Activated gamma-delta T cell (primary cell): Measurements from ENCODE around the gene ARHGAP24.
"Not testable (repeated sequence)": the region's sequence is repeated elsewhere in the genome, so short reads cannot be mapped to it uniquely, and the experiment has no call there.

Source experiments
- DNase-seq: peaks from one replicate; lab custom pipeline; 2025; lab: John Stamatoyannopoulos, UW

ARHGAP24 gene

DNA sequence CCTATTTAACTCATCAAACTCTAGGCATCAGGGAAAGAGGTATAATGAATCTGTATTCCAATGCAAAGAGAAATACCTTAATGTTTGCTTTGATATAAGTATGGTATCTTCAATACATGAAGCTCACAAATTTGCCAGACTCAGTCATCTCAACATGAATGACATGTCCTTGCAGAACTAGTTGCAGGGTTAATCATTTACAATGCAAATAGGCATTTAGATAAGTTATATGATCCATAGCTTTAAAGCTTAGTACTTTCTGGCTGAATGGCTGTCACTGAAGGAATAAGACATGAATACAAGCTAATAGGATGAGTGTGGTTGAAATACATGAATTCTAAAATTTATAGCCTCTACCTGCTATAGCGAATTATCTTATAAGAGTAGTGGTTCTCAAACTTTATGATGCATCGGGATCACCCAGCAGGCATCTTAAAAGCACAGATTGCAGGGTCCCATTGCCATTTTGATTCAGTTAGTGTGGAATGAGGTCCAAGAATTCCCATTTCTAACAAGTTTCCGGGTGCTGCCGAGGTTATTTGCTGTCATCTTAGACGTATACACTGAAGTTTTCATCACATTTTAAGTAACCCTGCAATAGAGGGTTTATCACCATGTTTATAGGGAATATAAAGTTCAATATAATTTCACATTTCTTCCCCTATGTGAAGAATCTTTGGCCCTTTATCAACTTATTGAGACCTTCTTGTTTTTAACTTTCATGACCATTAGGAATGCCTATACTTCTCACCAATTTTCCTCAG lies 439.2 kb downstream of the ARHGAP24 start:
- DNase-seq, result no peak

GRCh38 chr4:85915570-85915969 lies 440.6 kb downstream of the ARHGAP24 start:
- DNase-seq, result not testable (repeated sequence)

DNA sequence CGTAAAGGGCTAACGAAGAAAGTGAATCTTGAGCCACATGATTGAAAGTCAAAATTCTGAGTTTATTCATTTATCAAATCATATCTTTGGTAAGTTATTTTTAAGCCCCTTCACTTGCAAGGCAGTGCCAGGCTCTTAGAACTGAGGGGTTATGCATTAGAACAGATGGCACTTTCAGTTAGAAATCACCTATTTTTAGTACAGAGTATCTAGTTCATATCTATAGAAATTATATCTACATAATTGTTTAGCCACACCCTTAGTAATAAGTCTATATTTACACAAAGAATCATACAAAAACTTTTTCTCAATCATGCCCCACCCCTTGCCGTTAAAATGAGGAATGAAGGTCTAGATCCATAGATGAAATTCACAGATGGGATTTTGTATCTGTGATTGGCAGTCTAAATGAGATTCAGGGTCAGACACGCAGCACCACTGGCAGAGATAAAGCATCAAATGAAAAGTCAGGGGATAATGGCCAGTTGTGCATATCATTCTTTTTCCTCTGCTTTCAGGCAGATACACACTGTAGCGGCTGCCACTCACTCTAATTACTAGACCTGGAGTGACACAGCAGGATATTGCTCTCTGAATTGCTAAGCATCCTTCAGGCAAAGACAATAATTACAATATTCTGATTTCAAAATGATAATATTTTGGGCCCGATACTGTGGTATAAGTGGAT lies 444.4 kb downstream of the ARHGAP24 start:
- DNase-seq, result no peak

DNA sequence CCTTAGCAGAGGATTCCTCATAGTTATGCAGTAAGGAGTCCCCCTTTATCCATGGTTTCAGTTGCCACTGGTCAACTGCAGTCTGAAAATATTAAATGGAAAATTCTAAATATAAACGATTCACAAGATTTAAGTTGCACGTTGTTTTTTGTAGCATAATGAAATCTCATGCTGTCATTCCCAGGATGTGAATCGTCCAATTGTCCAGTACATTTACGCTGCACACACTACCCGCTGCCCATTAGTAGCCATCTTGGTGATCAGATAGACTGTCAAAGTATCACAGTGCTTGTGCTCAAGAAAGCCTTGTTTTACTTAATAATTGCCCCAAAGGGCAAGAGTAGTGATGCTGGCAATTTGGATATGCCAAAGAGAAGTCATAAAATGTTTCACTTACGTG lies 450.1 kb downstream of the ARHGAP24 start:
- DNase-seq, result no peak

DNA sequence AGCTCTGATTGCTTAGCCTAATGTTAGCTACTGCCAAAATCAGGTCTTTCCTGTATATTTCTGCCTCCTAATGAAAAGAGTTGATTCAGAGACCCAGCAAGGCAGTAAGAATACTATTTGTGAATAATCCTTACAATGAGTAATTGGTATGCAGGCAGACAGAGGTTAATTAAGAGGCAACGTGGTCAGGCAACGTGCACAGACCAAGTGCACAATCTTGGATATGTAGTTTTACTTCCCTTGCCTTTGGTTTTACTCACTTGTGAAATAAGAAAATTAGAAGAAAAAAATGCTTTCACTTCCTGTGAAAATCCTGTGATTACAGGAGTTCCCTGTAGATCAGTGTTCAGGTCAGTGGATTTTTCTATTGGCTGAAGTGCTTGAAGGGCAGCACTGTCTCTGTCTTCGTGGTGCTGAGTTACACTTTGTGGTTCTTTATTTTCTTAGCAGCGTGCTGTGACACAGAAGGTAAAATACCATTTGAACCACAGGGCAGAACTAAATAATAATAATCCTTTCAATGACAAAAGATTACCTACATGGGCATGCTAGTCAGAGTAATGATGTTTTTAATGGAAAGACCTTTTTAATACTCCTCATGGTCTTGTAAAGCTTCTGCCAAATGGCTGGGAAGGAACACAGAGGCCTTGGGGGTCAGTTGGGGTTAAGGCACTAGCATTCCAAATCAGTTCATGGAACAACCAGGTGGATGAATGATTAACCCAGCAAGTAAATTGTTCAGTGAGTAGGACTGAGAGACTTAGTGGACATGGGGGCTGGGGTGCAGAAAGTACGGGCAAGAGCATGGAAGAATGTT lies 454.0 kb downstream of the ARHGAP24 start:
- no peak for DNase-seq

DNA sequence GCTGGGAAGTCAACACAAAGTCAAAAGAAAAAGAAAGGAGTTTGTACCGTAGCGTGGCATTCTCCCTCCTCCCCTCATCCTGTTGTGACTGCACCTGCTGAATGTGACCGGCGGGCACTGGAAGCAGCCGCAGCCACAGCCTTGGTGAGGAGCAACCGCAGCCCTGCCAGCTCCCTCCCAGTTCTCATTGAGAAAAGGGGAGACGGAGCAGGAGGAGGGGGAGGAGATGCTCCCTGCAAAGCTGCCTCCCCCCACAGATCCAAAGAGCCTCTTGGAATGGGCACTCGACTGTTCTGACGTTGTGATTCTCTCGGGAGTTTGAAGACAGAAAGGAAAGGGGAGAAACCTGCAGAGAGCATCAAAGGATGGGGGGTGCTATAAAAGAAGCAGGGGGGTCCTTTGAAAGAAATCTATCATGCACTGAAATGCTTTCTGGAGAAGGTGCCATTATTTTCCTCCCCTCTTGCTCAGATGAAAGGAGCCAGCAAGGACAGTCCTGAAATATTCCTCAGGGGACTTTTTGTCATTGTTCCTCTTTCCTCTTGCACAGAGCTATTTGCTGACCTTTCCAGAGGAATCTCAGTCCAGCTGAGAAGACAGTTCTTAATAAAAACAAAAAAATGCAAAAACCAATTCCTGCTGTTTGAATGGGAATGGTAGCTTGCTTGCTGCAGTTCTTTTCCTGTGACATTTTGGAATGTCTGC lies 455.2 kb downstream of the ARHGAP24 start:
- no peak for DNase-seq

DNA sequence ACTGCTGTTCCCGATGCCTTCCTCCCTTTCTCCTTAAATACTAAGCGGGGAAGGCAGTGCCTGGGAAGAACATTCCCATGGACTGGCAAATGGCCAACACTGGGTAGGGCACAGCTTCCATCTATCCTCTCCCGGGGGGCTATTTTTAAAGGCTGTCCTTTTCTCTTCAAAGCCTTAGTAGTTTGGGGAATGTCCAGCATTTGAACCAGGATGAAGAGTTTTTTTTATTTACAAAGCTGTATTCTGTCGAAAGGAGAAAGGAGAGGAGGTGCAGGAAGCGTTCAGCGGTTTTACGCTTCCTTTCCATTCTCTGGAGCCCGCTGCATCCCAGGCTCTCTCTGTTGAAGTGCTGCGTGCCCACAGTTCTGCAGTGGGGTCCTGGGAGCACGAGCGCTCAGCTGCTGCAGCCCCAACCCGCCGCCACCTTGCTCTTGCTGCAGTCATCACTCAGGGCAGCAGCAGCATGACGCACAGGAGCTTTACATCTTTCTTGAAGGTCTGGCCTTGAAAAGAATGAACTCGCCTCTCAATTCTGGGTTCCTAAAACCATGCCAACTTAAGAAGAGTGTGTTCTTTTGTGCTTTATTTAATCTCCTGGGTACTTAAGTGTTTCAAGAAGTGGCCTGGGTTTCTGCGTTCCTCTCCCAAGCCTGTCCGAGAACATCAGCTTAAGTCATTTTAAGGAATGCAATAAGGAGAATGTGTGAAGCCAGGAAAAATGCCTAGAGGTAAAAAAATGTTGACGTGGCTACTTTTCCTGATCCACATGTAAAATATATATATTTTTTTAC lies 457.7 kb downstream of the ARHGAP24 start:
- DNase-seq, result no peak

GRCh38 chr4:85933291-85933640 lies 458.3 kb downstream of the ARHGAP24 start:
- no peak for DNase-seq

- no peak for DNase-seq
These were observed 462.6 kb downstream of the ARHGAP24 start for GRCh38 chr4:85937507-85937906.

DNA sequence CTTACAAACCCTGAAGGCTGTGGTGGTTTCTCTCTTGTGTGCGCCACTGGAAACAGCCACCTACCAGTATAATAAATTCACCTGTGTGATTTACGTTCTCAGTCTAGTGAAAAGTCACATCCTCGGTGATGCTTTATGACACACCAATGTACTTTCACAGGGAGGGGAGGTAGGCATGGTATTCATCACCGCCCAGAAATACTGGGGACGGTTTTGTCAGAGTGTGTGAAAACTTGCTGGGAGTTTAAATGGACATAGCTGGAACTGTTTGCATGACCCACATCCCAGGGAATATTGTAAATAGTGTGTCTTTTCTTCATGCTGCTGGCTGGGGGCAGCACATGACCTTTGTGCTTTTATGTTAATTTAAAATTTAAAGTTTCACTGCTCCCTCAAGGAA lies 463.1 kb downstream of the ARHGAP24 start:
- DNase-seq, result no peak

GRCh38 chr4:85938902-85939301 lies 464.0 kb downstream of the ARHGAP24 start:
- no peak for DNase-seq

DNA sequence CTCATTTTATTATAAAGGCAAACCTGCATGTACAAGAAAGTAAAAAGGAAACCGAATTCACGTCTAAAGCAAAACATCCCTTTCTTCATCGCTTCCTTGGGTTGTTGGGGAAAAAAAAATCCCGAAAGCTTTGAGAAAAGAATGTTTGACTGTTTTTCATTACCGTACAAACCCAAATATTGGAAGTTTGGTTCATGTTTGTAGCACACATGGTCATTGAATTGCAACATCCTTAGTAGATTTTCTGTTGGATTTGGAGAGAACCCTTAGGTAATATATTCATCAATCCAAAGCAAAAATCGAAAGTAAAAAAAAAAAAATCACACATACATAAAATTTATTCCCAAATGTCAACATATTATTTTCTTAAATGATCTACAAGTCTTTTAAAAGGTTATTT lies 464.6 kb downstream of the ARHGAP24 start:
- no peak for DNase-seq

DNA sequence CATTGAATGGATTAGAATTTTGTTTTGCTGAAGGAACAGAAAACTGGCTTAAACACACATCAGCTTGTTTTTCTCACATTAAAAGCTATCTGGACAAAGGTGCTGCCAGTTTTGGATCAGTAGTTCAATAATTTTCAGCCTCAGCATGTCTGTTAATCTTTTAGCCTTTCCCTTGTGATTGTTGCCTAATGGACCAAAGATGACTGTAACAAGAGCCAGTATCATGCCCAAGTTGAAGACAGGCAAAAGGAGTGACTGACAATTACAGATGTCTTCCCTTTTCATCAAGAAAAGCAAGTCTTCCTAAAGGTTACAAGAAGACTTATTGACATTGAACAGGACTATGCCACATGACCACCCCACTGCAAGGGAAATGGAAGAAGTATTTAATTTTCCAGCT lies 465.2 kb downstream of the ARHGAP24 start:
- no peak for DNase-seq

DNA sequence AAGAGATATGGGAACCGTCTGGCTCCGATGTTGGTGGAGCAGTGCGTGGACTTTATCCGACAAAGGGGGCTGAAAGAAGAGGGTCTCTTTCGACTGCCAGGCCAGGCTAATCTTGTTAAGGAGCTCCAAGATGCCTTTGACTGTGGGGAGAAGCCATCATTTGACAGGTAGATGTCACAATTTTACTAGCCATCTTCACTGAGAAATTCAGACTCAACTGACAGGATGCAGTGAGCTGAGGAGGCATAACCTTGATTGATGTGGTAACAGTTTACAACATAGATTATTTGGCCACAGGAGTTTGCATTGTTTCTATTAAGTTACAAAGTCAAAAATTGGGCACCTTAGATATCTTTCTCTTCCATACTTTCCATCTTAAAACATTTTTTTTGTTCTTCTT lies 467.2 kb downstream of the ARHGAP24 start:
- no peak for DNase-seq

DNA sequence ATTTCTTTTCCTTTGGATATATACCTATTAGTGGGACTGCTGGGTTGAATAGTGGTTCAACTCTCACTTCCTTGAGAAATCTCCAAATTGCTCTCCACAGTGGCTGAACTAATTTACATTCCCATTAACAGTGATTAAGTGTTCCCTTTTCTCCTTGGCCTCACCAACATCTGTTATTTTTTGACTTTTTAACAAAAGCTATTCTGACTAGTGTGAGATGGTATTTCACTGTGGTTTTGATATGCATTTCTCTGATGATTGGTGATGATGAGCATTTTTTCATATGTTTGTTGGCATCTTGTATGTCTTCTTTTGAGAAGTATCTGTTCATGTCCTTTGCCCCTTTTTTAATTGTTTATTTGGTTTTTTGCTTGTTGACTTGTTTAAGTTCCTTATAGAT lies 471.9 kb downstream of the ARHGAP24 start:
- no peak for DNase-seq

DNA sequence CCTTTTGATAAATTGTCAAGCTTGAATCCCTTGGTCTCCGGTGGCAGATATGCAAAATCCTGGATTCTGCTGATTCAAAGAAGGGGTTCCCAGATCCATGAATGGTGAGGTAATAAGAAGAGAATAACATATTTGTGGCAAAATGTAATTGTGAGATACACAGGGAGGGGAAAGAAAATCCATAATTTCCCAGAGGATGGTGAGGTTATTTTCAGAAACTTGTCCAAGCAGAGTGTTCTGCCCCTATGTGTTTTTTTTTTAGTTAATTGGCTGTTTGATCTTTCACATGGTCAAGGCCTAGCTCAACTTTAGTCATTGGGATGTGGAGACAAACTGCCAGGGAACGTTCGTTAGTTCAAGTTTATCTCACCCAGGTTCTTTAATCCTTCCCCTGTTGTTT lies 476.1 kb downstream of the ARHGAP24 start:
- DNase-seq, result no peak

DNA sequence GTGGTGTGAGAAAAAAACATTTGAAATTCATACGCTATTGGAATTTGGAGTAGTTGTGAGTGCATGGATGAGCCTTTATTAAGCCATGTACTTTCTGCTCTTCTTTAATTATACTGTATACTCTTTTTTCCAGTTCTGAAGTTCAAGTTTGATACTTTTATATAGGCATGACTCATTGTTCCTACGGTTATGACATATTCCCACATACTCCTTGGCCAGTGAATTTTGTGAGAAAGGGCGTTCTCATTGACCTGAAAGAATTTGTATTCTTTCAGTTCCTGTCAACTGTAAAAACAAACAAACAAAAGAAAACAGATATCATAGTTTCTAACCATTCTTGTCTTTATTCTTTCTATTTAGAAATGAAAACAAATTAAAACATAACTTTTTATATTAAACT lies 477.6 kb downstream of the ARHGAP24 start:
- DNase-seq, result no peak

DNA sequence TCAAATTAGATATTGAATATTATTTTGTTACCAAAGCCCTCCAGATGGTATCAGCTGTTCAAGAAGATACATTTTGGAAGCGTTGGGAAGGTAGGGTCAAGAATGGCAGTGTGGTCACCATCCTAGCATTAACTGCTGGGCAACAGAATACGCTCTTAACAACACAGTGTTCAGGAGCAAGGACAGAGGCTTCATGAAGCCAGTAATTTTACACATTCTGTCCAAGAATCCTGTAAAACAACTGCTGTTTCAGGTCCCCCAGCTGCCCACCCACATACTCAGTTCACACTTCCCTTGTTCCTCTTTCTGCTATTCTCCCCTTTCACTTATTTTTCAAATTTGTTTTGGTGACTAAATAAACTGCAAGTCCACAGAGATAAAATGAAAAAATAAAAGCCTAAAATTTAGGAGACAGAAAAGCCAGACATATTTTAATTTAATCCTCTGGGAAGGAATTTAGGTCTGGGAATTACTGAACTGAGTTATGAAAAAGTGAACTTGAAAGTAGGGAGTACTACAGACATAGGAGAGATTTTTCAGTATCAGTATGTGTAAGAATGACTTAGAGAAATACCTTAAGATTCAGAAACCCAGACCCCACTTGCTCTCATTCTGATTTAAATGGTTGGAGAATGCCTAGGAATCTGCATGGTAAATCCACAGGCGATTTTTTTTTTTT lies 478.2 kb downstream of the ARHGAP24 start:
- no peak for DNase-seq

GRCh38 chr4:85953651-85954018 lies 478.7 kb downstream of the ARHGAP24 start:
- DNase-seq, result no peak

DNA sequence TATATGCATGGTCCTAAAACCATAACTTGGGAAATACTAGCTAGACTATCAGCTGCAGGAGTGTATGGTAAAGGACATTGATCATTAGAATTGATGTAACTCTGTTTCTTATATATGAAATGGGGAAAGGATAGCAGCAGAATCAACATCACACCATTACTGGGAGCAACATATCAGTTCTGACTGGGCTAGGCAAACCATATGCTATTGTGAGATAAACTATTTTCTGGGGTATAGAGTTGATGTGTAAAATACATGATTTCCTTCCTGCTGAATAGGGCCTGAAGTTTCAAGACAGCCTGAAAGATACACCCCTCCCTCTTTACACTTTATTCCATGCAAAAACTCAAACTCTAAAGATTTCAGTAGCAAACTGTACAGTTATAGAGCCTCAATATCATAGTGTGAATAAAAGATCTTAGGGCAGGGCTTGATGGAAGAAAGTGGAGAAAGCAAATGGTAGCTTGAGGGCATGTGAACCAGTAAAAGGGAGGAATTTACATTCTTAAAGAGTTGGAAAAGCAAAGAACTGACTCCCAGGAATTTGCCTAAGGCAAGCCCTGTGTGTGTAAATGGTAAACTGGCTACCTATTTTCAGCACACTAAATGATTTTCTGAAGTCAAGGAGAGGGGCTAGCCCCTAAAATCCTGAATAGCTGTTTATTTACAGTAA lies 480.8 kb downstream of the ARHGAP24 start:
- no peak for DNase-seq
